GM12878 (cell line): Measurements from ENCODE around the gene ALMS1. TPM values are rescaled to one million over a fixed set of nuclear protein-coding genes. Genes with fewer than 3 reads are reported as not detected.
"Not testable (repeated sequence)": the region's sequence is repeated elsewhere in the genome, so short reads cannot be mapped to it uniquely, and the experiment has no call there.

Experiments used
- ATAC-seq: fragments of 200-7000 bp; cut with Tn5 transposase; 3 replicates; pipeline ENCODE4 v1.9.1; 2020; ENCODE audit warnings: mild to moderate bottlenecking, moderate library complexity
- BruUV-seq: library from RNA; stranded (reverse); fragments of 400-500 nt; replicated peaks from 2 replicates; lab custom pipeline; 2021; lab: Mats Ljungman, UMichigan
- CTCF ChIA-PET: fragments of 300-600 bp; sonication (Branson Sonifier 250); formaldehyde crosslinking; extraction: SDS; loops from one replicate; lab custom pipeline; 2021; ENCODE audit warnings: inconsistent platforms; lab: Yijun Ruan, JAX
- POLR2A ChIA-PET: fragments of 350-600 bp; formaldehyde crosslinking; extraction: SDS; loops from one replicate; lab custom pipeline; 2021; ENCODE audit warnings: inconsistent platforms; lab: Charles Lee
- RAD21 ChIA-PET: fragments of 300-600 bp; sonication (Branson Sonifier 250); formaldehyde crosslinking; loops from one replicate; lab custom pipeline; 2023; ENCODE audit warnings: antibody characterized with exemption; ENCODE audit not compliant: unreplicated experiment; lab: Charles Lee
- SMC1A ChIA-PET: fragments of 300-600 bp; sonication (Branson Sonifier 250); formaldehyde crosslinking; loops from one replicate; lab custom pipeline; 2023; ENCODE audit not compliant: unreplicated experiment, uncharacterized antibody; lab: Charles Lee
- DNase-seq: peaks from one replicate; pipeline ENCODE4 v3.0.0-alpha.2; 2011; ENCODE audit warnings: low read depth, low spot score
- FAIRE-seq: peaks from 3 replicates; lab custom pipeline; 2011; peaks lifted over from hg19 to GRCh38; lab: Jason Lieb, UNC
- H2AFZ ChIP-seq: 2 replicates; pipeline ENCODE4 v1.6.0; 2011; ENCODE audit warnings: low read depth, low read length, control low read depth; ENCODE audit not compliant: control insufficient read depth
- H3K27ac ChIP-seq: 2 replicates; pipeline ENCODE4 v1.5.1; 2011; ENCODE audit warnings: control low read depth; ENCODE audit not compliant: control insufficient read depth, insufficient read depth
- H3K27me3 ChIP-seq, 2 experiments: replicated peaks in 1 of 2; 2 replicates each; pipeline versions ENCODE4 v1.6.0 to v1.6.1; 2011; ENCODE audit warnings: low read length in 1 of 2; ENCODE audit not compliant: control insufficient read depth in 2 of 2, insufficient read depth in 2 of 2
- H3K36me3 ChIP-seq, 2 experiments: 2 replicates each; pipeline ENCODE4 v1.5.1; 2011; ENCODE audit warnings: low read length in 1 of 2; ENCODE audit not compliant: control insufficient read depth in 2 of 2, insufficient read depth in 2 of 2
- H3K4me1 ChIP-seq: 2 replicates; pipeline ENCODE4 v1.6.1; 2011; ENCODE audit warnings: mild to moderate bottlenecking, low read length, moderate library complexity, mixed read lengths; ENCODE audit not compliant: control insufficient read depth, insufficient read depth
- H3K4me2 ChIP-seq: 2 replicates; pipeline ENCODE4 v1.6.0; 2011; ENCODE audit warnings: control low read depth; ENCODE audit not compliant: control insufficient read depth, insufficient read depth
- H3K4me3 ChIP-seq: fragments of 200-600 bp; sonication (generic); 2 replicates; pipeline ENCODE4 v1.5.1; 2016
- H3K79me2 ChIP-seq: 2 replicates; pipeline ENCODE4 v1.6.0; 2011; ENCODE audit warnings: low read length; ENCODE audit not compliant: control insufficient read depth, insufficient read depth
- H3K9ac ChIP-seq: 2 replicates; pipeline ENCODE4 v1.8.0; 2011; ENCODE audit warnings: low read length, control low read depth, mixed read lengths; ENCODE audit not compliant: control insufficient read depth, insufficient read depth
- H3K9me3 ChIP-seq: replicated peaks from 3 replicates; pipeline ENCODE4 v1.5.1; 2011; ENCODE audit warnings: mild to moderate bottlenecking, low read length; ENCODE audit not compliant: control insufficient read depth, insufficient read depth
- H4K20me1 ChIP-seq: 2 replicates; pipeline ENCODE4 v1.6.0; 2011; ENCODE audit not compliant: control insufficient read depth, insufficient read depth
- WGBS: methylation state at CpG from one replicate; pipeline ENCODE4 v1.1.6; 2016; ENCODE audit warnings: low lambda C conversion rate; ENCODE audit not compliant: insufficient replicate concordance, insufficient coverage; ENCODE audit errors: missing lambda C conversion rate; 5-methylcytosine and 5-hydroxymethylcytosine counted together
- in situ Hi-C: fragments of 300-500 bp; cut with MboI; formaldehyde crosslinking; loops from 9 replicates; pipeline ENCODE4 v1.14.3; 2018; ENCODE audit warnings: mixed read lengths
- intact Hi-C: fragments of 100-400 bp; cut with micrococcal nuclease; formaldehyde crosslinking; loops from one replicate; pipeline ENCODE4 v1.14.2; 2022; ENCODE audit not compliant: unreplicated experiment
- polyA plus RNA-seq, 11 experiments: library from polyadenylated mRNA; depleted of rRNA in 4 of 11; unstranded in 6 of 11; stranded (reverse) in 5 of 11; fragments of >200 nt; fragmentation: Nextera tagmentation in 4 of 11; fragmentation: Illumina TruSeq in 1 of 11; extraction: Ambion mirVana in 4 of 11; extraction: Trizol in 1 of 11; gene quantifications; 1 replicate in 1 of 11; 2 replicates in 10 of 11; pipeline versions ENCODE4 v1.2.1 to v1.2.3, GENCODE V29; 2011 to 2016; ENCODE audit warnings: inconsistent platforms in 2 of 11, missing spikeins in 2 of 11, low read depth in 1 of 11
- total RNA-seq, 4 experiments: library from RNA; depleted of rRNA in 3 of 4; stranded (reverse); fragments of >200 nt in 3 of 4; fragmentation: Illumina TruSeq in 1 of 4; extraction: Trizol in 1 of 4; gene quantifications; 2 replicates each; pipeline versions ENCODE4 v1.2.1 to v1.2.3, GENCODE V29; 2013 to 2021
- TF ChIP-seq, protein P1 (sequence below): fragments of 150-350 bp; IDR thresholded peaks from 2 replicates; pipeline ENCODE4 v1.6.1; 2016; ENCODE audit warnings: low read depth, low read length

The ALMS1 gene
- total and polyA plus RNA-seq, 10 of the 15 experiments (the other 5 are each of a cell fraction or from before 2014, with no cell fraction given), result 1.1 to 25.8 (median 10.6) TPM

DNA sequence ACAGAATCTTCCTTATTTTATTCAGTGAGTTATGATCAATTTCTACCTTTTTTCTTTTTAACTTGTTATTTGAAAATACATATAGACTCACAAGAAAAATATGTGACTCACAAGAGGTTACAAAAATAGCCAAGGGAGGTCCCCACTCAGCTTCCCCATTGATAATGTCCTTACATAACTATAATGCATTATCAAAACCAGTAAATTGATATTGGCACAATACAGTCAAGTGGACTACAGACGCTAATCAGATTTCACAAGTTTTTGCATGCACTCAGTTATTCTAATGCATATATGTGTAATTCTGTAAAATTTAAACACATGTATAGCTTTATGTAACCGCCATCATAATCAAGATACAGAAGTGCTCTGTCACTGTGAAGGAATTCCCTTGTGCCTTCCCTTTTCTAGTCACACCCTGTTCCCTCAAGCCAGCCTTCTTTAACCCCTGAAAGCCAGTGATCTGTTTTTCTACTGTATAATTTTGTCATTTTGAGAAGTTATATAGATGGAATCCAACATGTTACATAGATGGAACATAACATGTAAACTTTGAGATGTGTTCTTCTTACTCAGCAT lies 118.4 kb downstream of the ALMS1 start (continued):
- TF ChIP-seq, protein P1, sequence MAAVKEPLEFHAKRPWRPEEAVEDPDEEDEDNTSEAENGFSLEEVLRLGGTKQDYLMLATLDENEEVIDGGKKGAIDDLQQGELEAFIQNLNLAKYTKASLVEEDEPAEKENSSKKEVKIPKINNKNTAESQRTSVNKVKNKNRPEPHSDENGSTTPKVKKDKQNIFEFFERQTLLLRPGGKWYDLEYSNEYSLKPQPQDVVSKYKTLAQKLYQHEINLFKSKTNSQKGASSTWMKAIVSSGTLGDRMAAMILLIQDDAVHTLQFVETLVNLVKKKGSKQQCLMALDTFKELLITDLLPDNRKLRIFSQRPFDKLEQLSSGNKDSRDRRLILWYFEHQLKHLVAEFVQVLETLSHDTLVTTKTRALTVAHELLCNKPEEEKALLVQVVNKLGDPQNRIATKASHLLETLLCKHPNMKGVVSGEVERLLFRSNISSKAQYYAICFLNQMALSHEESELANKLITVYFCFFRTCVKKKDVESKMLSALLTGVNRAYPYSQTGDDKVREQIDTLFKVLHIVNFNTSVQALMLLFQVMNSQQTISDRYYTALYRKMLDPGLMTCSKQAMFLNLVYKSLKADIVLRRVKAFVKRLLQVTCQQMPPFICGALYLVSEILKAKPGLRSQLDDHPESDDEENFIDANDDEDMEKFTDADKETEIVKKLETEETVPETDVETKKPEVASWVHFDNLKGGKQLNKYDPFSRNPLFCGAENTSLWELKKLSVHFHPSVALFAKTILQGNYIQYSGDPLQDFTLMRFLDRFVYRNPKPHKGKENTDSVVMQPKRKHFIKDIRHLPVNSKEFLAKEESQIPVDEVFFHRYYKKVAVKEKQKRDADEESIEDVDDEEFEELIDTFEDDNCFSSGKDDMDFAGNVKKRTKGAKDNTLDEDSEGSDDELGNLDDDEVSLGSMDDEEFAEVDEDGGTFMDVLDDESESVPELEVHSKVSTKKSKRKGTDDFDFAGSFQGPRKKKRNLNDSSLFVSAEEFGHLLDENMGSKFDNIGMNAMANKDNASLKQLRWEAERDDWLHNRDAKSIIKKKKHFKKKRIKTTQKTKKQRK, result no peak

DNA sequence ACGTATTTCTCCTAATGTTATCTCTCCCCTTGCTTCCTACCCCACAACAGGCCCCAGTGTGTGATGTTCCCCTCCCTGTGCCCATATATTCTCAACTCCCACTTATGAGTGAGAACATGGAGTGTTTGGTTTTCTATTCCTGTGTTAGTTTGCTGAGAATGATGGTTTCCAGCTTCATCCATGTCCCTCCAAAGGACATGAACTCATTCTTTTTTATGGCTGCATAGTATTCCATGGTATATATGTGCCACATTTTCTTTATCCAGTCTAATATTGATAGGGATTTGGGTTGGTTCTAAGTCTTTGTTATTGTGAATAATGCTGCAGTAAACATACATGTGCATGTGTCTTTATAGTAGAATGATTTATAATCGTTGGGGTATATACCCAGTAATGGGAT lies 119.2 kb downstream of the ALMS1 start:
- RAD21 ChIA-PET, CTCF ChIA-PET, H3K4me3 ChIP-seq, H4K20me1 ChIP-seq, DNase-seq, H3K9me3 ChIP-seq, H3K4me1 ChIP-seq, H3K9ac ChIP-seq, H3K36me3 ChIP-seq, H2AFZ ChIP-seq, H3K27ac ChIP-seq, SMC1A ChIA-PET, ATAC-seq, FAIRE-seq, POLR2A ChIA-PET, BruUV-seq, in situ Hi-C loops, H3K79me2 ChIP-seq, intact Hi-C loops, H3K4me2 ChIP-seq, H3K27me3 ChIP-seq: not testable (repeated sequence)
- 98% methylated on average over 2 of the region's 2 CpGs for WGBS

DNA sequence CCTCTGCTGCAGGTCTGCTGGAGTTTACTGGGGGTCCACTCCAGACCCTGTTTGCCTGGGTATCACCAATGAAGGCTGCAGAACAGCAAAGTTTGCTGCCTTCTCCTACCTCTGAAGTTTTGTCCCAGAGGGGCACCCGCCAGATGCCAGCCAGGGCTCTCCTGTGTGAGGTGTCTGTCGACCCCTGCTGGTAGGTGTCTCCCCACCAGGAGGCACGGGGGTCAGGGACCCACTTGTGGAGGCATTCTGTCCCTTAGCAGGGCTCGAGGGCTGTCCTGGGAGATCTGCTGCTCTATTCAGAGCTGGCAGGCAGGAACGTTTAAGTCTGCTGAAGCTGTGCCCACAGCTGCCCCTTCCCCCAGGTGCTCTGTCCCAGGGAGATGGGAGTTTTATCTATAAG lies 124.8 kb downstream of the ALMS1 start:
- FAIRE-seq, intact Hi-C loops, SMC1A ChIA-PET, H3K4me2 ChIP-seq, H3K4me3 ChIP-seq, RAD21 ChIA-PET, H3K27me3 ChIP-seq, H3K27ac ChIP-seq, BruUV-seq, H3K4me1 ChIP-seq, POLR2A ChIA-PET, H3K9me3 ChIP-seq, H3K79me2 ChIP-seq, DNase-seq, H3K9ac ChIP-seq, H2AFZ ChIP-seq, ATAC-seq, in situ Hi-C loops, CTCF ChIA-PET, H3K36me3 ChIP-seq, H4K20me1 ChIP-seq: not testable (repeated sequence)
- 50% methylated on average over 5 of the region's 5 CpGs for WGBS
